ENCODE data around the gene CDK9. TPM values are rescaled to one million over a fixed set of nuclear protein-coding genes. Genes with fewer than 3 reads are reported as not detected.
A peak's percentile ranks its signal among the peaks of the same experiment; 100 is the strongest.

The CDK9 gene
- total RNA-seq, 2 donors from 2014 or later = 51.4 to 58.7 TPM

DNA sequence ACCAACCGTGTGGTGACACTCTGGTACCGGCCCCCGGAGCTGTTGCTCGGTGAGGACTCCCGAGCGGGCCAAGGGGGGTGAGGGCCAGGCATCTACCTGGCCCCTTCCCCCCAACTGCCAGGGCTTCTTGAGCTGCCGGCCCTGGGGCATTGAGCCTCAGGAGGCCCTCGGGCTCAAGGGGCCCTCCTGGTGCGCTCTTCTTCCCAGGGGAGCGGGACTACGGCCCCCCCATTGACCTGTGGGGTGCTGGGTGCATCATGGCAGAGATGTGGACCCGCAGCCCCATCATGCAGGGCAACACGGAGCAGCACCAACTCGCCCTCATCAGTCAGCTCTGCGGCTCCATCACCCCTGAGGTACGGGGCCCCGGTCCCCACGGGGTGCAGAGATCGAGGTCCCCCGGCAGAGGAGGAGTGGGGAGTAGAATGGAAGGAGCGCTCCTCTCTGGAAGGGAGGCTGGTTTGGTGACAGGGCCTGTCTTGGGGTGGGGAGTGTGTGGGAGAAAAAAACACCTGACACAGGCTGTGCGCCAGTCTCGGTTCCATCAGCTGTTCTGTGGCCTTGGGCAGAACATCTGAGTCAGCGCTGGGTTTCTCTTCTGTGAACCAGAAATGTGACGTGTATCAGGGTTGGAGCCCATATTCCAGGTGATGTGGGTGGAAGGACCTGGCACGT is 2.6 kb downstream of the CDK9 start:
- Histone ChIP-seq H3K9me3 (no peaks in the 10 kb centered on the region), H3K27ac (peak overlapping the region; percentile 73 to 97 (median 95)), H3K4me1 (peaks cover 69% of the 10 kb centered on the region), H3K27me3 (no peaks in the 10 kb centered on the region), H3K36me3 (replicated peaks in 1 of 2; ENCODE audit: insufficient read depth in 1 of 2, low read depth in 2 of 2) (peaks cover 15 to 22% of the 10 kb centered on the region in 2 donors), H3K4me3 (no peak overlapping the region)
- intact Hi-C loops (cut with DNase I) = no loop called here
- DNase-seq (peak; percentile 83 to 94 (median 88)), ATAC-seq (peak; percentile 40)
- 43 to 57% methylated on average over 16 to 25 of the region's 26 CpGs for WGBS, 2 donors
- peak in 2 of 3 donors; percentile 17 to 36 for TF ChIP-seq POLR2A (IDR thresholded peaks at IDR 0.05)
- TF ChIP-seq, protein P1, sequence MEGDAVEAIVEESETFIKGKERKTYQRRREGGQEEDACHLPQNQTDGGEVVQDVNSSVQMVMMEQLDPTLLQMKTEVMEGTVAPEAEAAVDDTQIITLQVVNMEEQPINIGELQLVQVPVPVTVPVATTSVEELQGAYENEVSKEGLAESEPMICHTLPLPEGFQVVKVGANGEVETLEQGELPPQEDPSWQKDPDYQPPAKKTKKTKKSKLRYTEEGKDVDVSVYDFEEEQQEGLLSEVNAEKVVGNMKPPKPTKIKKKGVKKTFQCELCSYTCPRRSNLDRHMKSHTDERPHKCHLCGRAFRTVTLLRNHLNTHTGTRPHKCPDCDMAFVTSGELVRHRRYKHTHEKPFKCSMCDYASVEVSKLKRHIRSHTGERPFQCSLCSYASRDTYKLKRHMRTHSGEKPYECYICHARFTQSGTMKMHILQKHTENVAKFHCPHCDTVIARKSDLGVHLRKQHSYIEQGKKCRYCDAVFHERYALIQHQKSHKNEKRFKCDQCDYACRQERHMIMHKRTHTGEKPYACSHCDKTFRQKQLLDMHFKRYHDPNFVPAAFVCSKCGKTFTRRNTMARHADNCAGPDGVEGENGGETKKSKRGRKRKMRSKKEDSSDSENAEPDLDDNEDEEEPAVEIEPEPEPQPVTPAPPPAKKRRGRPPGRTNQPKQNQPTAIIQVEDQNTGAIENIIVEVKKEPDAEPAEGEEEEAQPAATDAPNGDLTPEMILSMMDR (IDR thresholded peaks at IDR 0.05) = no peak

DNA sequence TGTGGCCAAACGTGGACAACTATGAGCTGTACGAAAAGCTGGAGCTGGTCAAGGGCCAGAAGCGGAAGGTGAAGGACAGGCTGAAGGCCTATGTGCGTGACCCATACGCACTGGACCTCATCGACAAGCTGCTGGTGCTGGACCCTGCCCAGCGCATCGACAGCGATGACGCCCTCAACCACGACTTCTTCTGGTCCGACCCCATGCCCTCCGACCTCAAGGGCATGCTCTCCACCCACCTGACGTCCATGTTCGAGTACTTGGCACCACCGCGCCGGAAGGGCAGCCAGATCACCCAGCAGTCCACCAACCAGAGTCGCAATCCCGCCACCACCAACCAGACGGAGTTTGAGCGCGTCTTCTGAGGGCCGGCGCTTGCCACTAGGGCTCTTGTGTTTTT is 3.3 kb downstream of the CDK9 start:
- peak overlapping the region; percentile 73 to 97 (median 87) for H3K27ac ChIP-seq
- no peaks in the 10 kb centered on the region for H3K27me3 ChIP-seq
- ATAC-seq (no peak), DNase-seq (peak in 1 of 4 donors; percentile 37)
- no peak overlapping the region for H3K4me3 ChIP-seq
- TF ChIP-seq POLR2A (IDR thresholded peaks at IDR 0.05) = no peak
- TF ChIP-seq, protein P1 (IDR thresholded peaks at IDR 0.05) = no peak
- H3K36me3 ChIP-seq (replicated peaks in 1 of 2; ENCODE audit: insufficient read depth in 1 of 2, low read depth in 2 of 2) = peaks cover 15 to 22% of the 10 kb centered on the region in 2 donors
- H3K9me3 ChIP-seq = no peaks in the 10 kb centered on the region
- 71 to 95% methylated on average over 16 to 25 of the region's 25 CpGs for WGBS, 2 donors
- intact Hi-C loops (cut with DNase I) = no loop called here
- H3K4me1 ChIP-seq = peaks cover 76% of the 10 kb centered on the region

DNA sequence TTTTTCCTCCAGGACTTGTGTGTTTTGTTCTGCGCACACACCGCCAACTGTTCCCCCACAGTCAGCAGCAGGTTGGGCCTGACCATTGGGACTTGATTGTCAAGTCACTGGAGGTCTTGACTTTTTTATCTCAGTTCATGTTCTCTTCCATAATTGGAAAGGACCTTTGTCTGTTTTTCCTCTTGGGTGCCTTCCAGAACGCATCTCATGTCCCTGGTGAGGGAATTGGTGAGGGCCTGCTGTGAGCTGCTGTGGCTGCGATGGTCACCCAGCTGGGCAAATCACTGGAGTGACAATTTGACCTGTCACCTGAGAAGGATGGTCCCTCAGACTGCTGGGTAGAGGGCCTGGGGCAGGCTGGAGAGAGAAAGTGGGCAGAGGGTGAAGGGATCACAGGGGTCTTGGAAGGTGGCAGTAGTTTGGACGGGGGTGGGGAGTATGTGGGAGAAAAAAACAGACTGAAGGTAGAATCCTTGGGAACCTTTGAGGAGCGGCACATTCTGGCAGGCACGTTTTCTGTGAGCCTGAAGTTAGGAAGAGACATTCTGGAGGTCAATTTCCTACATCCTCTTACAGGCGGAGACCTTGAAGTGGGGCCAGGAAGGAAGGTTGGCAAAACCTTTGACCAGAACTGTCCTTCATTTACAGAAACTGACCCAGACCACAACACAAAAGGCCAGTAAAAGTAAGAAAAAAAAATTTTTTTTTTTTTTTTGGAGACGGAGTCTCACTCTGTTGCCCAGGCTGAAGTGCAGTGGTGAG is 4.4 kb downstream of the CDK9 start:
- 73 to 80% methylated on average over 9 of the region's 9 CpGs for WGBS, 2 donors
- H3K27ac ChIP-seq = peak overlapping the region in 2 of 4 donors; percentile 48 to 96
- H3K9me3 ChIP-seq = no peaks in the 10 kb centered on the region
- TF ChIP-seq, protein P1 (IDR thresholded peaks at IDR 0.05) = no peak
- no peaks in the 10 kb centered on the region for H3K27me3 ChIP-seq
- H3K4me1 ChIP-seq = peaks cover 79% of the 10 kb centered on the region
- ATAC-seq (no peak), DNase-seq (no peak)
- intact Hi-C loops (cut with DNase I) = no loop called here
- H3K36me3 ChIP-seq (replicated peaks in 1 of 2; ENCODE audit: insufficient read depth in 1 of 2, low read depth in 2 of 2) = peaks cover 15 to 22% of the 10 kb centered on the region in 2 donors
- H3K4me3 ChIP-seq = no peak overlapping the region

DNA sequence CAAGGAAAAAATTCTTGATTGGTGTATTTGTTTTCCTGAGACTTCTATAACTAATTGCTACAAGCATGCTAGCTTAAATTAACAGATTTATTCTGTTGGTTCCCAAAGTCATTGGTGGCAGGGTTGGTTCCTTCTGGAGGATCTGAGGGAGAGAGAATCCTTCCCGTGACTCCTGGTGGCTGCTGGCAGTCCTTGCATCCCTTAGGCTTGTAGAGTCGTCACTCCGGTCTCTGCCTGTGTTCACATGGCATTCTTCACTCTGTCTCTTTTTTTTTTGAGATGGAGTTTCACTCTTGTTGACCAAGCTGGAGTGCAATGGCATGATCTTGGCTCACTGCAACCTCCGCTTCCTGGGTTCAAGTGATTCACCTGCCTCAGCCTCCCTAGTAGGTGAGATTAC is 5.3 kb downstream of the CDK9 start:
- Histone ChIP-seq H3K4me1 (peaks cover 87% of the 10 kb centered on the region), H3K27ac (no peak overlapping the region)
- intact Hi-C loops (cut with DNase I) = no loop called here

More for the DNA sequence above, 5.3 kb downstream of the CDK9 start:
- ATAC-seq (no peak), DNase-seq (no peak)
- Histone ChIP-seq H3K9me3 (no peaks in the 10 kb centered on the region), H3K36me3 (replicated peaks in 1 of 2; ENCODE audit: insufficient read depth in 1 of 2, low read depth in 2 of 2) (peaks cover 15 to 22% of the 10 kb centered on the region in 2 donors), H3K4me3 (no peak overlapping the region), H3K27me3 (no peaks in the 10 kb centered on the region)
- WGBS, 2 donors = 83 to 96% methylated on average over 4 of the region's 4 CpGs
- TF ChIP-seq POLR2A (IDR thresholded peaks at IDR 0.05) = no peak
- TF ChIP-seq, protein P1 (IDR thresholded peaks at IDR 0.05) = no peak

Measured in body of pancreas (tissue), 4 donors.